Neural crest cell (in vitro differentiated cells): Measurements from ENCODE around the gene MSLN. TPM values are rescaled to one million over a fixed set of nuclear protein-coding genes. Genes with fewer than 3 reads are reported as not detected.
A peak's percentile ranks its signal among the peaks of the same experiment; 100 is the strongest.

Experiments
- DNase-seq: peaks from one replicate; pipeline ENCODE4 v3.0.0; 2021; ENCODE audit warnings: low read depth, mixed read lengths, low spot score
- H3K27ac Mint-ChIP-seq: one replicate; pipeline ENCODE4 v1.8.0; 2021; ENCODE audit warnings: mild to moderate bottlenecking, mixed read lengths; ENCODE audit not compliant: unreplicated experiment
- H3K27me3 Mint-ChIP-seq: 2 replicates; pipeline ENCODE4 v1.8.0; 2021; ENCODE audit warnings: low read depth, mild to moderate bottlenecking, mixed read lengths
- H3K36me3 Mint-ChIP-seq: 2 replicates; pipeline ENCODE4 v1.8.0; 2021; ENCODE audit warnings: low read depth, mild to moderate bottlenecking, mixed read lengths
- H3K4me1 Mint-ChIP-seq: 2 replicates; pipeline ENCODE4 v1.8.0; 2021; ENCODE audit warnings: mixed read lengths
- H3K4me3 Mint-ChIP-seq: one replicate; pipeline ENCODE4 v1.8.0; 2021; ENCODE audit warnings: mild to moderate bottlenecking, mixed read lengths
- H3K9me3 Mint-ChIP-seq: 2 replicates; pipeline ENCODE4 v1.8.0; 2021; ENCODE audit warnings: mixed read lengths
- total RNA-seq: library from RNA; stranded (reverse); gene quantifications from 2 replicates; pipeline ENCODE4 v1.2.1, GENCODE V29; 2021
- TF ChIP-seq, protein P1 (sequence below): fragments of 200-600 bp; sonication (generic); conservative IDR thresholded peaks from 2 replicates; pipeline ENCODE4 v1.5.0; 2021; ENCODE audit warnings: antibody characterized with exemption, mild to moderate bottlenecking

Gene MSLN
- total RNA-seq, 1 donor from 2014 or later: not detected

DNA sequence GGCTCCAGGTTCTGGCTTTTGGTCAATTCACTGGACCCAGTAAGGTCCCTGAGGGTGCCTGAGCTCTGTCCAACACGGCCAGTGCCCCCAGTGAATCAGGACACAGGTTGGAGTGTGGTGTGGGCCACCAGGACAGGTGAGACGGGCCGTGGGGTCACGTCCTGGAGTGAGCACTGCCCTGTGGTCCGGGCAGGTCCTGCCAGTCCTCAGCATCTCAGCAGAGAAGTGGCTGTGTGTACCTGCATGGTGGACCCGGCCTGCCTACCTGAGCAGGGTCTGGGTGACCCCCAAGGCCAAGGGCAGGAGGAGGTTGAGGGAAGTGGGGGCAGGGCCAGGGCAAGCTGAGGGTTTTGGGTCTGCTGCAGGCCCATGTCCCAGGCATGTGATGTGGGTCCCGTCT lies 41.9 kb downstream of the MSLN start:
- Mint-ChIP-seq H3K4me1 (no peaks in the 10 kb centered on the region), H3K36me3 (peaks cover 2% of the 10 kb centered on the region), H3K27me3 (peaks cover 68% of the 10 kb centered on the region), H3K4me3 (peak overlapping the region; percentile 56), H3K9me3 (no peaks in the 10 kb centered on the region), H3K27ac (no peak overlapping the region)
- DNase-seq: no peak
- TF ChIP-seq, protein P1, sequence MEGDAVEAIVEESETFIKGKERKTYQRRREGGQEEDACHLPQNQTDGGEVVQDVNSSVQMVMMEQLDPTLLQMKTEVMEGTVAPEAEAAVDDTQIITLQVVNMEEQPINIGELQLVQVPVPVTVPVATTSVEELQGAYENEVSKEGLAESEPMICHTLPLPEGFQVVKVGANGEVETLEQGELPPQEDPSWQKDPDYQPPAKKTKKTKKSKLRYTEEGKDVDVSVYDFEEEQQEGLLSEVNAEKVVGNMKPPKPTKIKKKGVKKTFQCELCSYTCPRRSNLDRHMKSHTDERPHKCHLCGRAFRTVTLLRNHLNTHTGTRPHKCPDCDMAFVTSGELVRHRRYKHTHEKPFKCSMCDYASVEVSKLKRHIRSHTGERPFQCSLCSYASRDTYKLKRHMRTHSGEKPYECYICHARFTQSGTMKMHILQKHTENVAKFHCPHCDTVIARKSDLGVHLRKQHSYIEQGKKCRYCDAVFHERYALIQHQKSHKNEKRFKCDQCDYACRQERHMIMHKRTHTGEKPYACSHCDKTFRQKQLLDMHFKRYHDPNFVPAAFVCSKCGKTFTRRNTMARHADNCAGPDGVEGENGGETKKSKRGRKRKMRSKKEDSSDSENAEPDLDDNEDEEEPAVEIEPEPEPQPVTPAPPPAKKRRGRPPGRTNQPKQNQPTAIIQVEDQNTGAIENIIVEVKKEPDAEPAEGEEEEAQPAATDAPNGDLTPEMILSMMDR: no peak

DNA sequence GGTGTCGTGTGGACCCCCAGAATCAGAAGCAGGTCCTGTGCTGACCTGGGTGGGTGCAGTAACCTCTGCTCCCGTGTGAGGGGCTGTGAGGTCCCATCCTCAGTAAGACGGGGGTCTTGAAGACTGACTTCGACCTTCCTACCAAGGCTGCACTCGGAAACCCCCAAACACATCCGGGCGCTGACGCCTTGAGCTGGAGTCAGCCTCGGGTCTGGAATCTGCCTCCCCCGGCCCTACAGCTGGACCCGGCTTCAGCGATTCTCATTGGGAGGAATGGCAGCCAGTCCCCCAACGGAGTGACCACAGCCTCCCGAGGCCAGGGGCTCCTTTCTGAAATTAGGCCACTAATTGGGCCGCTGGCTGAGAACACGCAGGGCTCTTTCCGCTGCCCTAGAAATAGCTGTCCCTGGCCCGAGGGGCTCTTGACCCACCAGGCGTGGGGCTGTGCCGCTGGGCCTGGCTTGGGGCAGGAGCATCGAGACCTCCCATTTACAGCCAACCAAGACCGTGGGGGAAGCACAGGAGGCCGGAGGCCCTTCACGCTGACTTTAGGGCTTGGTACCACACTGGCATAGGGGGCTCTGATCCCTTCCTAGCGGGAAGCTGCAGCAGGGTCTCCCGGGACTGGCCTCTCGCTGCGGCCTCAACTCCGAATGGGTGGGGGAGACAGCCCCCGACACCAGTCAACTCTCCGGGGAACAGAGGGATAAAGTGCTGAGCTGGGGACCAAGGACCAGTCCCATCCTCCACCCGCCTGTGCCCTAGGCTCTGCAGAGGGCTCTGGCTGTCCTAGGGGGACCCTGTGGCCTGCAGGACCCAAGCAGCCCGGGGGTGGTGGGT lies 42.6 kb downstream of the MSLN start:
- DNase-seq: no peak
- no peak overlapping the region for H3K27ac Mint-ChIP-seq
- peaks cover 68% of the 10 kb centered on the region for H3K27me3 Mint-ChIP-seq
- H3K9me3 Mint-ChIP-seq: peaks cover 2% of the 10 kb centered on the region
- peaks cover 5% of the 10 kb centered on the region for H3K4me1 Mint-ChIP-seq
- TF ChIP-seq, protein P1: no peak
- H3K36me3 Mint-ChIP-seq: peaks cover 3% of the 10 kb centered on the region
- peak overlapping the region; percentile 57 for H3K4me3 Mint-ChIP-seq

DNA sequence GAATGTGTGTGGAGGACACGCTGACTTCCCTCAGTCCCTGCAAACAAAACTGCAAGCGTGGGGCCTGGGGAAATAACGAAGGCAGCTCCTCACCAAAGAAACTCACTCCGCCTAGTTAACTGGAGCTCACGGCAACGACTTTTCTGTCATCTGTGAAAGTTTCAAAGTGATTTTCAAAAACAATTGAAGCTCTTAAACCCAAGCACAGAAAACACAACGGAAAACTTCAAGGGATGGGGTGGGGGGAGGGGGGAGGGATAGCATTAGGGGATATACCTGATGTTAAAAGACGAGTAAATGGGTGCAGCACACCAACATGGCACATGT lies 43.2 kb downstream of the MSLN start:
- TF ChIP-seq, protein P1: no peak
- no peak overlapping the region for H3K27ac Mint-ChIP-seq
- no peak for DNase-seq
- peaks cover 3% of the 10 kb centered on the region for H3K36me3 Mint-ChIP-seq
- H3K9me3 Mint-ChIP-seq: peaks cover 2% of the 10 kb centered on the region
- peaks cover 5% of the 10 kb centered on the region for H3K4me1 Mint-ChIP-seq
- peak overlapping the region; percentile 57 for H3K4me3 Mint-ChIP-seq
- peaks cover 68% of the 10 kb centered on the region for H3K27me3 Mint-ChIP-seq

DNA sequence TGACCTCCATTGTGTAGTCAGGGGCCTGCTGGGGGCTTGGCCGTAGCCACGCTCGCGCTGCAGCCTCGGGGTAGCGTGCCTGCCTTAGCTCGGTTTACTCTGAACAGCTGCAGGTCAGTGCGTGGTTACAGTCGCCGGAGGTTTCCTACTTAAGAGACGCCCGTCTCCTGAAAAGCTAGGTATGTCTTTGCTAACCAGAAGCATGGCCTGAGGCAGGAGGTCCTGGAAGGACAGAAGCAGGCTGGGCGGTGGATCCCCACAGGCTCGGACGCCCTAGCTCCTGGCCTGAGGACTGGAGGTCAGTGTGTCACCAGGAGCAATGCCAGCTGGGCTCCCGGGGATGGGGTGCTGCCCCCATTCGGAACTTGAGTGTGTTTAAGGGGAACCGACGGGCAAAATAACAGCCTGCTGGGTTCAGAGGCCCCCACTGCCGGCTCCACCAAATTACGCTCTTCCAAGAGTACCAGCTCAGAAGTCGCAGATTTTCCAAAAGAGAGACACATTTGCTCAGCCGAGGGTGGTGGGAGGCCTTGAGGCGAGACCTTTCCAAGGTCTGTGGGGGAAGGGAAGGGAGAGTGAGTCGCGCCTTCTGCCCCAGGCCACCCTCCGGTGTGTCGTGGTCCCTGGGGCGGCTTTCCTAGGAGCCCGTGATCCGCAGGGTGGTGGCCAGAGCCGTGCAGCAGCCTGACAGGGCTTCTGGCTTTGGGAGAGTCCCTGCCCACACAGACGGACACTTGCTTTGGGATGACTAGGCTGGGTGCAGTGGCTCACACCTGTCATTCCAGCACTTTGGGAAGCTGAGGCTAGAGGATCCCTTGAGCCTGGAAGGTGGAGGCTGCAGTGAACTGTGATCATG lies 43.9 kb downstream of the MSLN start:
- H3K4me3 Mint-ChIP-seq: peak overlapping the region; percentile 69
- H3K27ac Mint-ChIP-seq: no peak overlapping the region
- peaks cover 3% of the 10 kb centered on the region for H3K36me3 Mint-ChIP-seq
- peaks cover 5% of the 10 kb centered on the region for H3K4me1 Mint-ChIP-seq
- no peak for DNase-seq
- peaks cover 68% of the 10 kb centered on the region for H3K27me3 Mint-ChIP-seq
- peaks cover 2% of the 10 kb centered on the region for H3K9me3 Mint-ChIP-seq
- TF ChIP-seq, protein P1: no peak

DNA sequence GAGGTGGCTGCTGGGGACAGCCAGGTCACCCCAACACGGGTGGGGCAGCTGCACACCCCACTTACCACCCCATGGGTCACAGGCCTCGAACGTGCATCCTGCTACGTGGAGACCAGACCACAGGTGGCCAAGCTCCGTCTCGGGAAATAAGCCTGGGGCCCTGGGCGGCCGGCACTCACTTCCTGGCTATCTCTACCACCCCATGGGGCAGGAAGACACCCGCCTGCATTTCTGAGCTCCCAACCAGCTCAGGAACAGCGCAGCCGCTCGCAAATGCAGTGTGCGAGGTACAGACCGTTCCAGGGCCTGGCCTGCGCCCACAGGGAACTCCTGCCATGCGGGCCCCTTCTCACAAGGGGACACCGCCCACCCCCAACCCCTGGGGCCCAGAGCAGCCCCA lies 44.9 kb downstream of the MSLN start:
- Mint-ChIP-seq H3K27ac (no peak overlapping the region), H3K27me3 (peaks cover 70% of the 10 kb centered on the region), H3K4me3 (no peak overlapping the region), H3K36me3 (peaks cover 3% of the 10 kb centered on the region), H3K4me1 (peaks cover 5% of the 10 kb centered on the region), H3K9me3 (peaks cover 2% of the 10 kb centered on the region)
- no peak for DNase-seq
- TF ChIP-seq, protein P1: no peak
